ENCODE measurements around the gene STAC.

The STAC gene

DNA sequence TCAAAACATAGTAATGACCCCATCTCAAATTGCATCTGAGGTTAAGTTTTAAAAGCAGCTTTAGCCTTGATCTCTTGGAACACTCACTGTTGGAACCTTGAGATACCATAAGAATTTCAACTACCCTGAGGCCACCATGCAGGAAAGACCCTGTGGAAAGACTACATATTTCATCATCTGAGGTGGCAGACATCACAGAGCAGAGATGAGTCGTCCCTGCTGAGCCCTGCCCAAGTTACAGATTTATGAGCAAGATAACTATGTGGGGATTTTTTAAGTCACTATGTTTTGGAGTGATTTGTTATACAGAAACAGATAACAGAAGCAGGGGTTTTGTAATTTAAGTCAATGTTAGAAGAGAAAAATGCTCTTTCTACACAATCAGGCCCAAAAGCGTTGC, 168.4 kb downstream of the STAC start:
- CTCF ChIA-PET: no interaction called here
- TF ChIP-seq CTCF (IDR thresholded peaks at IDR 0.05; ENCODE audit: control extremely low read depth, extremely low read depth, low read depth, missing control alignments): no peak
- DNase-seq (ENCODE audit: extremely low spot score): no peak
- POLR2A ChIA-PET: no interaction called here

GRCh38 chr3:36557021-36557707, 176.9 kb downstream of the STAC start:
- DNase-seq (ENCODE audit: extremely low spot score): peak; percentile 7
- ChIA-PET CTCF (interaction anchor here (1.4 kb wide), 1 partner anchor 13 kb away, joined by 5 read pairs; no protein-coding TSS in a partner anchor), POLR2A (no interaction called here)
- no peak for TF ChIP-seq CTCF (IDR thresholded peaks at IDR 0.05; ENCODE audit: control extremely low read depth, extremely low read depth, low read depth, missing control alignments)

GRCh38 chr3:36557708-36558421, 177.6 kb downstream of the STAC start:
- ChIA-PET POLR2A (no interaction called here), CTCF (interaction anchor here (1.3 to 1.4 kb wide), 2 partner anchors 13 to 43 kb away, joined by 3 to 5 read pairs; no protein-coding TSS in a partner anchor)
- DNase-seq (ENCODE audit: extremely low spot score): no peak
- no peak for TF ChIP-seq CTCF (IDR thresholded peaks at IDR 0.05; ENCODE audit: control extremely low read depth, extremely low read depth, low read depth, missing control alignments)

DNA sequence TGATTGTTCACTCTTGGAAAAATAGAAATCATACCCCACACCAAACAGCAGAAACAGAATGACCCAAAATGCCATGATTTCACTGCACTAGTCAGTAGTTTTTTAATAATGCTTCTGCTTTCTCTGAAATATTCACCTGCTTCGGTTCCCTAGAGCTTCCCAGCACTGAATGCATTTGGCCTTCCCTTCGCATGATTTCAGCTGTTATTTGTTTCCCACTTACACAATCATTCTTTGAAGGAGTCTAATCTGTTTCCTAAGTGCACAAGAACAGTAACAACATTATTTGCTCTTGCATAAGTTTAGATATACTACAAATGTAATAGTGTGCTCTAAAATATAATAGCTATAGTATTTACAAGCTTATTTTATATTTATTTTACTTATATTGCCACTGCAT, 178.7 kb downstream of the STAC start:
- ChIA-PET CTCF (interaction anchor here (1.3 to 1.4 kb wide), 2 partner anchors 14 to 44 kb away, joined by 3 to 5 read pairs; no protein-coding TSS in a partner anchor), POLR2A (no interaction called here)
- no peak for TF ChIP-seq CTCF (IDR thresholded peaks at IDR 0.05; ENCODE audit: control extremely low read depth, extremely low read depth, low read depth, missing control alignments)
- no peak for DNase-seq (ENCODE audit: extremely low spot score)

DNA sequence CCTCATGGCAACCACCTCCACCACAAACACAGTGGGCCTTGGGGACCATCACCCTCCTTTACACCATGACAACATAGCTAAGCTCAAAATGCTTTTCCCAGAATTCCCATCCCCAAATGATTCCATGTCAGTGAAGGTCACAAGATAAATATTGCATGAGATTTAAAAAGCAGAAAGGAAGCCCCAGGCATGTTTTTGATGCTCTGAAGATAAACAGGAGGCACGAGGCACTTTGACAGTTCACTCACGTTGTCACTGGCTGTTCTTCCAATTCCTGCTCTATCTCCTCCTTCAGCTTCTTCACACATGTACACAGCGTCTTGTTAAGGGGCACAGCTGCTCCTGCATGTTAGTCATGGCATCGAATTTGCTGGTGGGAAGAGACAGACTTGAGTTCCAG, 180.4 kb downstream of the STAC start:
- POLR2A ChIA-PET: no interaction called here
- CTCF ChIA-PET: interaction anchor here (0.7 to 1.7 kb wide), 5 partner anchors 11 to 188 kb away, joined by 3 to 6 read pairs (median 4); no protein-coding TSS in a partner anchor
- TF ChIP-seq CTCF (IDR thresholded peaks at IDR 0.05; ENCODE audit: control extremely low read depth, extremely low read depth, low read depth, missing control alignments): no peak
- DNase-seq (ENCODE audit: extremely low spot score): no peak

GRCh38 chr3:36561601-36562000, 181.3 kb downstream of the STAC start:
- CTCF ChIA-PET: interaction anchor here (0.9 to 1.7 kb wide), 3 partner anchors 20 to 189 kb away, joined by 3 to 6 read pairs (median 3); no protein-coding TSS in a partner anchor

More at GRCh38 chr3:36561601-36562000, 181.3 kb downstream of the STAC start:
- no peak for TF ChIP-seq CTCF (IDR thresholded peaks at IDR 0.05; ENCODE audit: control extremely low read depth, extremely low read depth, low read depth, missing control alignments)
- POLR2A ChIA-PET: no interaction called here
- no peak for DNase-seq (ENCODE audit: extremely low spot score)

Data from GM10248 (cell line).